Smooth muscle cell of the brain vasculature (primary cell): Measurements from ENCODE around the gene KRT20.
A peak's percentile ranks its signal among the peaks of the same experiment; 100 is the strongest.
"Not testable (repeated sequence)": the region's sequence is repeated elsewhere in the genome, so short reads cannot be mapped to it uniquely, and the experiment has no call there.

Source experiments
- DNase-seq: peaks from one replicate; pipeline ENCODE4 v3.0.0-alpha.2; 2012; ENCODE audit warnings: low read depth, low spot score

Gene KRT20

DNA sequence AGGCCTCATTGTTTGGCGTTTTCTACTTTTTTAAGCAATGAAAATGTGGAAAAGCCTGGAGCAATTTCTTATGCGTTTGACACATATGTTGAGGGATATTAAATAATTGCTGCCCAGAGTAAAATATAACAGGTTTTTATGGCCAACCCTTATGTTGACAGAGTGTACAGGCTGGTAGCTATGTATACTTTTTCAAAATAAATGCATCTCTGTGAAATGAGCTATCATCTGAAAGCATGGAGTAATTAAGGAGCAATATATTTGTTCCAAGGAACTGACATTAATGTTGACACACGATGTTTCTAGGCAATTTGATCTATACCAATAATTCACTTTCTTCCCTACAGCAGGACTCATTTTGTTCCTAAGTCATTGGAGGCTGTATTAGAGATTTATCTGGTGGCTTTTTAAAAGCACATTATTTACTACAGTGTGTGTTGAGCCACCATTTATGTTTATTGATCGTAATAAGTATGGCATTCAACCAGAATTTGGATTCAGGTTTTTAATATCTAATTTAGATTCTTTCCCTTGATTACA, 11.9 kb upstream of the KRT20 start:
- DNase-seq = no peak

DNA sequence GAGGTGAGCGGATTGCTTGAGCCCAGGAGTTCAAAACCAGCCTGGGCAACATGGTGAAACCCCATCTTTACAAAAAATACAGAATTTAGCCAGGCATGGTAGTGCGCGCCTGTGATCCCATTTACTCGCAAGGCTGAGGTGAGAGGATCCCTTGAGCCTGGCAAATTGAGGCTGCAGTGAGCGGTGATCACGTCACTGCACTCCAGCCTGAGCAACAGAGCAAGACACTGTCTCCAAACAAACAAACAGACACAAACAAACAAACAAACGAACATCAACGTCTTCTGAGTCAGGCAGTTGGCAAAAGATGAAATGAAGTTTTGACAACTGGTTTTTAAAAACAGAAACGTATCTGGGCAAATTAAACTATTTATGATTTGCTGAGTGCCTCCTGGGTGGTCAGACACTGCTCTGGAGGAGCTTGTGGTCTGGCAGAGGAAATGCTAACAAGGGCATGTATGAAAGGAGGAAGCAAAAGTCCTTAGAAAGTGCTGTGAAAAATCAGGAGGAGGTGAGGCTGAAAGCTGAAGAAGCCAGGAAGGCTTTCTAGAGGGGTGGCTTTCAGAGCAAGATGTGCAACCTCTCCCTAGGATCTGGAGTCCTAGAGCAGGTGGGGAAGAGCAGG, 10.2 kb upstream of the KRT20 start:
- no peak for DNase-seq

DNA sequence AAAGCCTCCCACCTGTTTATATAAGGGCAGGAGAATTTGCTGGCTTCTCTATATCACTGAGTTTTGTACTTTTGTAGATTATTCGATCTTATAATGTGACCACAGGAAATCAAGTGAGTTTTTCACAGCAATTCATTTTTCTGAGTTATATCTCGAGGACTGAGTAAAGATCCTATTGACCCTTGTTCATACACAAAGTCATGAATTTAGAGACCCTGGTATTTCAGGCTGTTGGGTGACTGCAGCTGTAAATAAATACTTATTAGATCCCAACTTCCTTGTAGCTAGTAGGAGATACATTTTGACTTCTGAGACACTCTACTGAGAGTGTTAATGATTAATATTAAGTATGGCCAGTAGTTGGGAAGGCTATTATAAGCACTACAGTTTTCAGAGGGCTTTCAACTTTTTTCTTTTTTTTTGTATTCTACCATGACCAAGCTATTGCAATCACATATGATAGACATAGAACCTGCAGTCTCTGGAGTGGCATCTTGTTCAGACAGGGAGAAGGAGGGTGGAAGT, 3.2 kb upstream of the KRT20 start:
- DNase-seq = no peak

DNA sequence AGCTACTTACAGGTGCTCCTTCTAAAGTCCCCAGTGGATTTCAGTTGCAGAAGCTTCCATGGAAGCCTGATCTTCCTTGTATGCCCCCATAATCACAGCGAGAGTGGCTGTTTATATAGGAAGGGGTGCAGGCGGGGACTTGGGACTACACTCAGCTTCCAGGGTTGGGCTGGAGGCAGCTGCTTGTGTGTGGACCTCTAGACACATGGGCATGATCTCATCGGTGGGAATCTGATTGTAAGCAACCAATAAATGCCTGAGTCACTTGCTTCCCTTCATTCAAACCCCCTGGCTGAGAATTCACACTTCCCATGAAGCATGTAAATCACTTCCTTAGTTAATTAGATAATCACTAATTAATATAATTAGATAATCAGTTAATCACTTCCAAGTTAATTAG, 1.0 kb upstream of the KRT20 start:
- no peak for DNase-seq

DNA sequence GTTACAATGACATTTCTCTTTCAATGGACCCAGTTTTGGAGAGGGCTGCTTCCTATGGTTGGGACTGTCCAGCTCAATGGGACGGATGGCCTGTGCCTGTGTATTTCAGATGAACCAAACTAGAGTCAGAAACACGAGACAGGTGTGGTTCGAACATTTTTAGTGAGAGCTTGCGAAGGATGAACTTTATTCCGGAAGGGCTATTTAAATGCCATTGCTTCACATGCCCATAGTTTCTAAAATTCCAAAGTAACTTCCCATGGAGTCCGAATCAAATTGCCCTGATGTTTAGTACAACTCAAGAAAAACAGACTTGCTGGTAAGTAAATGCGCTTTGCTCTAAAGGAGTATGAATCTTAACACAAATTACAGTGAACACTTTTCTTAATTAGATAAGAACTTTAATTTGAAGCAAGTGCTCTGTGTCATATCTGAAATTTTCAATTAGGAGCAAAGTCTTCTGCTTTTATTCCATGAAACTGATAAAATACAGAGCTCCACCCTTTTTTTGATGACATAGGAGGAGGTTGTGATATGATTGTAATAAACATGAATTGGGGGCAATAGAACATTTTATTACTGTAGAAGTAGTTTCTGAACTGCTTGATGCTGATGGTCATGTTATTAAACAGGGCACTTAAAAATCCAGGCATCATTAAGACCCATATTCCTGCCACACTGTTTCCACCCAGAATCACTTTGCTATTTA, 1.3 kb downstream of the KRT20 start:
- no peak for DNase-seq

DNA sequence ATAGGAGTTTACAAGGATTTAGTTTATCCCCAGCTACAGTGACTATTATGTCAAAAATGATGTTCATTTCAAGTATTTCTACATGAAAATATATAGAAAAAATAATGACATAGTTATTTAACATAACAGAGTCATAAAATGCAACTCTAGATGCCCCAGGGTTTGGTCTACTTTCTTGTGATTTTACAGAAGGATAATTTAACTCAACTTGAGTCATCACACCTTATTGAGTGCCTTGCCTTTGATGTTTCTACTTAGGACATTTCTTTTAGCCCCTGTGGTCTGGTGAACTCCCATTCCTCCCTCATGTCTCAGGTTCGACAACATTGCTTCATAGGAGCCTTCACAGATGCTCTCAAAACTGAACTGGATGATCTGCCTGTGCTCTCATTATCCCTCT, 2.0 kb downstream of the KRT20 start:
- DNase-seq = no peak

DNA sequence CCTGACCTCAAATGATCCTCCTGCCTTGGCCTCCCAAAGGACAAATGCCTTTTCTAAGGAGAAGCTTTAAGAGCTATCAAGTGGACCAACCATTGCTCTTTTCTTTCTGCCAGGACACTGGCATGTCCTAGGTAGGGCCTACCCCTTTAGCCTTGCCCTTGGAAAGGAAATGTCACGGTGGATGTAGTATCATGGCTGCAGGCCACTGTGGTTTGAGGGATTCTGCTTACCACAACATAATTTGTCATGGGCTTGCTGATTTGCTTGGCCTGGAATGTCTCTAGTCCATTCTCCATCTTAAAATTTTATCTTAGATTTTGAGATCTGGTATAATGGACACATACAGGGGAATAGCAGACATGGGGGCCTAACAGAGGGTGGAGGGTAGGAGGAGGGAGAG, 6.0 kb downstream of the KRT20 start:
- no peak for DNase-seq

DNA sequence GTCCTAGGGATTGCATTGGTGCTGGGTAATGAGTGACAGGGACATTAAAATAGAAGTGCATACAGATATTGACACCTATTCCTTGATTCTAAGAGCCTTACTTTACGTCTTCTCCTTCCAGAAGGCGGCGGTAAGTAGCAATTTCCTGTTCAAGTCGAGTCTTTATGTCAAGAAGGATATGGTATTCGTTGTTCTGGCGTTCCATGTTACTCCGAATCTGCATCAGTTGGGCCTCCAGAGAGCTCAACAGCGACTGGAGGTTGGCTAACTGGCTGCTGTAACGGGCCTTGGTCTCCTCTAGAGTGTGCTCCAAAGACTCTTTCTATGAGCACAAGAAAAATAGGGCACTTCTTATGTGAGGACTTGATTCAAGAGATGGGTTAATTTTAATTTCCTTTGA, 7.0 kb downstream of the KRT20 start:
- DNase-seq = no peak

DNA sequence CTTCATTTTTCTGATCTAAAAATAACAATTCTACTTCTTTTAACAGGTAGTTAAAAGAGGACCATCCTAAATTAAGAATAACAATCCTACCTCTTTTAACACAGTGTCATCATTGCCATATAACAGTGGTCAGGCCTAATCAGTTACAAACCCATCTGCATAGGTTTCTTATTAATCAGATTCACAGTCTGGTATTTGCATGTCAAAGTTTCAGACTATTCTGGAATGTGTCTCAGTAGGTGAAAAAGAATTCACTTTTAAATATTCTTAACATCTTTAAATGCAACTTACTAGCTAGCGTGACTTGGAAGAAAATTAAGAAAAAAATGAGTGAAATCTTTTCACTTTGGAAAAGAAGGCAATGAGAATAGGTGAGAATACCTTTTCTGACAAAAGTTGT, 11.2 kb downstream of the KRT20 start:
- DNase-seq = no peak

DNA sequence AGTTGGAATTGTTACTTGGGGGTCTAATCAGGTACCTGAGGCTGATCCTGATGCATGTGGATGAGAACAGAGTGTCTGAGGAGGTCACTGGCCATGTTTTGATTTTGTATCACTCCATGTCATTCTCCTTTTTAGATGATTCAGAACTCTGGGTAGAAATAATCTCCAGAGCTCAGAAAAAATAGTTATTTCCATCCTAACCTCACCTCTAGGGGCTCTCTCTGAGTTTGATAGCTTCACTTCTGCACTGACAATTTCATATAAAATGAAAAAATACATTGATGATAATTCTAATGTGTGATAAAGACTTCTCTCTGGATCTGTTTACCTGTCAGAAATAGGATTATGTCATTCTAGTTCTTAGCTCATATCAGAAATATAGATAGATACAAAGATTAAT, 11.8 kb downstream of the KRT20 start:
- no peak for DNase-seq

DNA sequence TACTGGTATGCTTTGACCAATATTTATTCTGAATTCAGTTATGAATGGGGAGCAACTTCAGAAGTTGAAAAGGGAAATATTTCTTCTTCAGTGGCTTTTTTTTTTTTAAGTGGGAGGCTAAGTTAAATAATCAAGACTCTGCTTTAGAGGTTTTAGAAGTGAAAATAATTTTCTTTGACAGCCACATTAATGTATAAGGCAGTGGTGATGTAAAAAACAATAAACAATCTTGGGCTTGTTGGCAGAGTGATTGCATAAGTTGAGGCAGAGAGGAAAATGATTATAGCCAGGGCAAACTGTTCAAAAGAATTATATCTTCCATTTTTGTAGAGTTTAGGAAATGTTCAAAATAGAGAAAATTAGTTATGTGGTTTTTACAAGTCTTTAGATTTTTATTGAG, 12.6 kb downstream of the KRT20 start:
- DNase-seq = no peak

DNA sequence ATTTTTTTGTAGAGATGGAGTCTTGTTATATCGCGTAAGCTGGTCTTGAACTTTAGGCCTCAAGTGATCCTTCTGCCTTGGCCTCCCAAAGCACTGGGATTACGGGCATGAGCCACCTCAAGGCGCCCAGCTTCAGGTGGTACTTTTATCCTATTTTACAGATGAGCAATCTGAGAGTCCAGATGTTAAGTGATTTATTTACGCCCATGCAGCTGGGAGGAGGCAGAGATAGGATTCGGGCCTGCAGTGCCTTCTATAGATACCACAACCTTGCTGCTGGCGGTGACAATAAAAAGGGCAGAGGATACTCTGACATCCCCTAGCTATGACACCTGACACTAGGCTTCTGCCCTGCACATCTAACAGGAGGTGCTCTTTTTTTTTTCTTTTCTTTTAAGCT, 13.7 kb downstream of the KRT20 start:
- DNase-seq = no peak

DNA sequence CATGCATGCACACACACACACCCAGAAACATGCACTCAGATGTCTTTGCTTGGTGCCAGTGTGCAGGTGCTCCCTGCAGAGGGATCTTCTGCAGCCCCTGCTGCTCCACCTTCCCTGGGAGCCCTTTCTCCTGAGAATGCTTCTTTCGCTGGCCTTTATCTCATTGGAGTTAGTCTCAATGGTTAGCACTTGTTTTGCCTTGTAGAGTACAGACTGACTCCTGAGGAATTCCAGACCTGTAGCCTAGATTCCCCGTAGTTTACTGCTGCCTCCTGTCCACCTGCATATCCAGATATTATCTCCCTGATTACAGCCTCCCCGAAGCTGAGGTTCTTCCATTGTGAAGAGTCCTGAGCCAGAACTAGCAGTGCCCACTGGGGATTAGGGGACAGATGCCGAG, 14.9 kb downstream of the KRT20 start:
- no peak for DNase-seq

DNA sequence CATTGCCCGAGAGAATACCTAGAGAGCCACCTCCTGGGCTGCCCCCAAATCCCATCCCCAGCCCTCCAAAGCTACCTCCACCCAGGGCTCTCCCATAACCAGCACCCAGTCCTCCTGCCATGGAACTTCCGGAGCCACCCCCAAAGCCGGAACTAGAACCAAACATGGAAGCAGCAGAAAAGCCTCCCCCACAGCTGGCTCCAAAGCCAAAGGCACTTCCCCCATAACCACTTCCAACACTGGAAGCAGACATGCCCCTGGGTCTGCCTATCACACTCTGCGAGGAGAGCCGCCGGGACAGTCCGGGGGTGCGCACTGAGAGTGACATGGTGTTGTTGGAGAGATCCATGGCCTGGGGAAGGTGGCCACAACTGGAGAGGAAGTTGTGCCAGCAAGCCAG, 18.2 kb downstream of the KRT20 start, which contains the start of gene KRT12:
KRT12 (minus strand) TSS at position 386 of the 400 bp plus-strand sequence; CDS start at position 349, 37 bp downstream.
- DNase-seq = no peak

DNA sequence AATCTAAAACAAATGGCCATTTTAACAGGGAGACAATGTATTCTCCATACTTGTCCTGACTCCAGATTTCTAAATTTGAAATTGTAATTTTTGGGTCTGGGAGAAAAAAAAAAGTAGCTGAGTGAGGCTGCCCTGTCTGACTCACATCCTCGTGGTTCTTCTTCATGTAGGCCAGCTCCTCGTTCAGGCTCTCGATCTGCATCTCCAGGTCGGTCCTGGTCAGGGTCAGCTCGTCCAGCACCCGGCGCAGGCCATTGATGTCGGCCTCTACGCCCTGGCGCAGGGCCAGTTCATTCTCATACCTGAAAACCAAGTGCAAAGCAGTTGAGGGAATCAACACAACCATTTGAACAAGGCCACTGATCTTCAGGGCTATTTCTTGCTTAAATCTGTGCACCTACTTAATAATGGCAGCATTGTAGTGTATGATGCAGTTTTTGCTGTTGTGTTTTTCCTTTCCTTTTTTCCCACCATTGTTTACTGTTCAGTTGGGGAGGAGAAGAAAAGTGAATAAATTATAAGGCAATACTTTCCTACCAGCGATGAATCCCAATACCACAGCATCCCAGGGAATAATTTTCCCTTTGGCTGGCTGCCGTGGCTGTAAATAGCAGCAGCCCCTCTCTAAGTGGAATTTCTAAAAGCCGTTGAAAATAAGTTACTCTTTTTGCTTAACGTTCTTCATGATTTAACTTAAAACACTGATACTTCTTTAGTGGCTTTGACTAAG, 20.2 kb downstream of the KRT20 start:
- DNase-seq = no peak

DNA sequence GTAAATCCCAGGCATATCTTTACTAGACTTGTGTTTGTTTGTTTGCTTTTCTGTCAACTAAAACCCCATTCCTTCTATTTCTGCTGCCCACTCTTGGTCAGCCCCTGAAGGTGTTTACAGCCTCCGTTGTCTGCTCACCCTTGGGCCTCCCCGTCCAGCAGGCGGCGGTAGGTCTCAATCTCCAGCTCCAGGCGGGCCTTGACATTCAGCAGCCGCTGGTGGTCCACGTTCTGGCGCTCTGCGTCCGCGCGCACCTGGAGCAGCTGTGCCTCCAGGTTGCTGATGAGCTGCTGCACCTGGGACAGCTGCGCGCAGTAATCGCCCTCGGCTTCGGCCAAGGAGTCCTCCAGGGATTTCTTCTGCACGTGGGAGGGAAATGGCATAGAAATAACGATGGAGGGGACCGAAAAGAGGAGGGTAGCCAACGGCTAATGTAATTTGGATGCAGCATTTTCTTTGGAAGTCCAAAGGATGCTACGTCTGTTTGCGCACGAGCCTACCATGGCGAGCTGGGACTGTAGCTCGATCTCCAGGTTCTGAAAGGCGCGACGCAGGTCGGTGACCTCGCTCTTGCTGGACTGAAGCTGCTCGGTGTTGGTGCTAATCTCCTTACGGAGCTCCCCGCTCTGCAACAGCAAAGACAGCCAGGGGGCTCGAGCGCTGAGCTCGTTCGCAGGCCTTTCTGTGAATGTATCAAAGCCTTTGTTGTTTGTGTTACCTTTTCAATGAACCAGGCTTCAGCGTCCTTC, 21.9 kb downstream of the KRT20 start:
- no peak for DNase-seq

DNA sequence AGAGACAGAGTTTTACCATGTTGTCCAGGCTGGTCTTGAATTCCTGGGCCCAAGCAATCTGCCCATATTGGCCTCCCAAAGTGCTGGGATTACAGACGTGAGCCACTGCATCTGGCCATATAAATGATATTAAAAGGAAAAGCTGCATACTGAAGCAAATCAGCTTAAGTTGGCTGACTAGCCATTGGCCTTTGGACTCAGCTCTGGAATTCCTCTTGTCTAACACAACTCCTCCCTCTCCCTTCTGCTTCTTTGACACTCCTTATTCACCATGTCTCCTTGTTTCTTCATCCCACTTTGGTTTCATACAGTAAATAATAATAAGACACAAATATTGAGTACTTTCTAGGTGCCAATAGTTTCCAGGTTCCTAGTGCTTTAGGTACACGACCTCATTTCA, 25.5 kb downstream of the KRT20 start:
- DNase-seq = no peak

DNA sequence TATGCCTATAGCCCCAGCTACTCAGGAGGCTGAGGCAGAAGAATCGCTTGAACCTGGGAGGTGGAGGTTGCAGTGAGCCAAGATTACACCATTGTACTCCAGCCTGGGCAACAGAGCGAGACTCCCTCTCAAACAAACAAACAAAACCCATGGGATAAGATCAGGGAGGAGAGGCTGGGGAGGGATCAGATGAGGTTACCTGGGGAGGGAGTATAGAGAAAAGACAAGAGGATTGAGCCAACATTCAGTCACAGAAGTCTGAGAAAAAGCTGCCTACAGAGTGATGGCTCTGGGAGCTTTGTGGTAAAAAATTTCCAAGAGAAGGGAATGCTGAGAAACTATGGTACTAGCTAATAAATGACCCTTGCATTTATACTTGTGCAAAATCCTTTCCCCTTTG, 26.4 kb downstream of the KRT20 start:
- DNase-seq = not testable (repeated sequence)

DNA sequence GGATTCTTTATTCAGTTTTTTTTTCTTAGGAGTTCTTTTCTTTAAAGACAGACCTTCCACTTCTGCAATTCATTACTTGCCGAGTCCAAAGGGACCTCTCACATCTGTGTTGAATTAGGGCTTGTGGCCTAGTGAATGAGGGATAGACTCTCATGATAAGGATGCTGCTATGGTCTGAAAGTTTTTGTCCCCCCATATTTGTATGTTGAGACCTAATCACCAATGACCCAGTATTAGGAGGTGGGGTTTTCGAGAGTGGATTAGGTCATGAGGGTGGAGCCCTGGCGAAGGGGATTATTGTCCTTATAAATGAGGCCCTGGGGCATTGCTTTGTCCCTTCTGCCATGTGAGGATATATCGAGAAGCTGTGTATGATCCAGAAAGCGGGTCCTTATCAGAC, 27.5 kb downstream of the KRT20 start:
- peak; percentile 12 for DNase-seq

DNA sequence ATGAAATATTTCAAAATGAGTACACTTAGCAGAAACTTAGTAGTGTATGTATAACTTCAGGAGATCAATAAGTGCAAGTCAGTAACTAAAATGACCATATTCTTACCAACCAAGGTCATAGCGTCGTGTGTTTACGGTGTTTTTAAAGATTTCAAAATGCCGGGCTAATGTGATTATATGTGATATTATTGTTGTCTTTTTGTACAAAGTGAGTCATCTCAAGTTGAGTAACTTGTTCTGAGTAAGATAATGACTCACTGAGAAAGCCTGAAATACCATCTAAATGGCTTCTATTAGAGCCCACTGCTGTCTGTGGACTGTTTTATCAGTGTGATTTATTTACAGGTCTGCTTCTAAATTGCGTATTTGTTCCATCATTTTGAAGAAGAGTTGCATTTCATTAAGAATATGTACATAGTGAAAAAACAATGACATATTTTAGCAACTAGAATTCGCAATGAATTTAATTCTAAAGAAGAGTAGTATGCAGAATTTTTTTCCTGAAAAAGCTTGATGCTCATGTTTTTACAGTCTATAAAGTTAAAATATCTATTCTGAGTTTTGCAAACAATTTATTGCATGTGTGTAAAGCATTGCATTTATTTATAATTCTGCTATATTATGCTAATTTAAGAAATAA, 30.7 kb downstream of the KRT20 start:
- DNase-seq = peak; percentile 26

DNA sequence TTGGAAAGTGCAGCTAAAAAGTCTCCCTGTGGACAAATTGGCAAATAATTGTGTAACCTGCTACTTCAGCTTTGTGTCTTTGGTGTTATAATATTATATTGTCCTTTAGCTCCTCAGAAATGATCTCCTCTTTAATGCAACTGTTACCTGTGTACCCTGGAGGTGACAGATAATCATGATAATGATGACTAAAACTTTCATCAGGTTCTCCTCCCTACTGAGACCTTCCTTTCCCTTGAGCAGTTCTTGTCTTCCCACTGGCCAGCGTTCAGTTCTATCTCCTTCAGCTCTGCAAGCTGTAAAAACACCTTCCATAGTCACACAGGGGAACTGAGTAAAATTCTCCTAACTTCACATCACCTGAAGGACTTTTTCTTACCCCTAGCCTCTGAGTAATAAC, 32.7 kb downstream of the KRT20 start:
- DNase-seq = no peak
